Esophagus (tissue), 2 donors: ENCODE data around the gene HOXA5. TPM values are rescaled to one million over a fixed set of nuclear protein-coding genes. Genes with fewer than 3 reads are reported as not detected.

Experiments used
- H3K27ac ChIP-seq, 2 donors: one replicate each; pipeline ENCODE4 v1.5.1; 2013; ENCODE audit warnings: low read depth in 2 of 2, mild to moderate bottlenecking in 2 of 2, inconsistent platforms in 1 of 2, low read length in 1 of 2, moderate library complexity in 1 of 2
- H3K27me3 ChIP-seq, 2 donors: one replicate each; pipeline ENCODE4 v1.6.1; 2013; ENCODE audit warnings: low read length in 2 of 2, control low read depth in 1 of 2, mild to moderate bottlenecking in 1 of 2; ENCODE audit not compliant: insufficient read depth in 2 of 2, control insufficient read depth in 1 of 2
- H3K36me3 ChIP-seq, 2 donors: one replicate each; pipeline ENCODE4 v1.6.1; 2013; ENCODE audit warnings: low read length in 1 of 2; ENCODE audit not compliant: control insufficient read depth in 2 of 2, insufficient read depth in 2 of 2
- H3K4me1 ChIP-seq, 2 donors: one replicate each; pipeline ENCODE4 v1.6.1; 2013; ENCODE audit warnings: low read length in 1 of 2; ENCODE audit not compliant: control insufficient read depth in 2 of 2, insufficient read depth in 2 of 2
- H3K4me3 ChIP-seq, 2 donors: one replicate each; pipeline ENCODE4 v1.5.1; 2013; ENCODE audit warnings: low read length in 2 of 2, mild to moderate bottlenecking in 2 of 2, low read depth in 1 of 2, moderate library complexity in 1 of 2
- H3K9me3 ChIP-seq, 2 donors: one replicate each; pipeline ENCODE4 v1.6.1; 2013; ENCODE audit warnings: mild to moderate bottlenecking in 2 of 2, low read depth in 1 of 2, low read length in 1 of 2, moderate library complexity in 1 of 2; ENCODE audit not compliant: control insufficient read depth in 2 of 2, insufficient read depth in 1 of 2
- WGBS, 2 donors: extraction: QIAGEN DNeasy Blood & Tissue Kit; methylation state at CpG; one replicate each; pipeline ENCODE4 v1.1.7; 2013; 5-methylcytosine and 5-hydroxymethylcytosine counted together
- polyA plus RNA-seq, 2 donors: library from polyadenylated mRNA; stranded (reverse); fragments of 200-250 nt; gene quantifications; one replicate each; pipeline ENCODE4 v1.2.3, GENCODE V29; 2013
- donor health status: healthy with polysubstance abuse.
- donor health status: Bipolar disorder and iron deficiency.

Gene HOXA5
- polyA plus RNA-seq, 2 donors, result 1.7 to 3.5 TPM

DNA sequence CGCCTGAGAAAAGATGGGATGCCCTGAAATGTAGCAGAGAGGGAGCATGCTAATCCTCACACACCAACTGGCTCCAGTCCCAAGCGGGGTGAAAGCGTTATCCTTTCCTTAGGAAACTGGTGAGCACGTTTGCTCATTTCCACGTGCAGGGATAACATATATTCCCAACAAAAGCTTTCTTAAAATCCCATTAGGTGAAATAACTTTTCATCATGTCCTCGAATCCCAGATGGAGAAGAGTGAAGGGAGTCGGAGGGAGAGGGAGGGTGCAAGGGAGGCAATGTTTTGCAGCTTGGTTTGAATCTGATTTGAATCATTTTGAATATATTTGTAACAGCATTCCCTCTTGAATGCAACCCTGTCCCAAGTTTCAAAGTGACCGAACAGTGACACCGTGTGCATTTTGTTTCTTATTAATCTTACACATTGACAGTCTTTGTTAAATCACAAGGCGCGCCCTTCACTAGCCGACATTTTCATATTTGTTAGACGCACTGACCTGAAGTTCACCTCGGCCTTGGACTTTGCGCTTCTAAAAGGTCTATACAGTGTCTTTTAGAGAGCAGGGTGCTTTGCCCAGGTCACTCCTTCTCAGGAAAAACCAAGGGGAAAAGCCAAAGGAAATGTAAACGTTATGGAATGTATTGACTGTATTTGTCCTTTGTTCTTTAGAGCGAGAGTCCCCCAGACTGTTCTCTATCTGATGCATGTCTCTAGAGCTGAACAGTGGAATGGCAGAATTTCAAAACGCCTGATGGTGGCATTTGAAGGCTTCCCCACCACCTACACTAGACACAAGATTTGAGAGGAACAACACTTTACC lies 9.9 kb downstream of the HOXA5 start:
- H3K36me3 ChIP-seq, result no peaks in the 10 kb centered on the region
- no peak overlapping the region for H3K4me3 ChIP-seq
- 60 to 78% methylated on average over 18 of the region's 18 CpGs for WGBS, 2 donors
- no peaks in the 10 kb centered on the region for H3K27me3 ChIP-seq
- H3K9me3 ChIP-seq, result no peaks in the 10 kb centered on the region
- H3K4me1 ChIP-seq, result peaks cover 0 to 3% of the 10 kb centered on the region in 2 donors
- peak overlapping the region in 1 of 2 donors; percentile 51 for H3K27ac ChIP-seq

DNA sequence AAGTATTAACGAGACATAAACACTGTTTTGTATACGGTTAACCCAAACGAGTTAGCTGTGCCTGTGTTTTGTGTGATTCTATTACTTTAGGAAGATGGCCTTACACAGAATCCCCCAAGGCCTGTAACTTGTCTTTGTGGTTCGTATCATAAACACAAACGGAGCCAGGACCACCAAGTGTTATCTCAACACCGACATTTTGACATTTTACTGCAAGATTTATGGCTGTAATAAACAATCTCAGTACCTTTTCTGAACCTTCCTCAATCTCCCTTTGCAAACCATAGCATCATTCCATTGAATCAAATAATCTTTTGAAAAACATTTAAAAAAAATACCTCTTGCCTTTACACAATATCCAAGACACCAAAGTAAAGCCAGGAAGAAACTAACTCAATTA lies 10.5 kb downstream of the HOXA5 start:
- 58 to 87% methylated on average over 6 of the region's 6 CpGs for WGBS, 2 donors
- Histone ChIP-seq H3K27ac (no peak overlapping the region), H3K9me3 (no peaks in the 10 kb centered on the region), H3K36me3 (no peaks in the 10 kb centered on the region), H3K27me3 (no peaks in the 10 kb centered on the region), H3K4me3 (no peak overlapping the region), H3K4me1 (peaks cover 0 to 3% of the 10 kb centered on the region in 2 donors)

DNA sequence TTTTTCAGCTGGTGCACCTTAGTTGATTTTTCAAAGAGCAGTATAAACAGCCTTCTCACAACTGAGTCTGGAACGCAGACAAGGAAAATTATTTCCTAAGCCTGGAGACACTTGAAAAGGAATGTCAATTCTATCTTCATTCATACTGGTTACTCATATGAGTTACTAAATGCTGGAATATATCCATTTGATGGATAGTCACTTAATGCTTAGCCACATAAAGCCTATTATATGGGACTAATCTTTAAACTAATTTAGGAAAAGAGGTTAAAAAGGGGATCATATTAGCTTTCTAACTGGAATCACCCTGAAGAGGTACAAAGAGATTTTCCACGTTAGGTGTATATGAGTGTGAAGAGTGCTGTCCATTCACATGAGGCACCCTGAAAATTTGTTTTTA lies 11.3 kb downstream of the HOXA5 start:
- H3K27me3 ChIP-seq, result no peaks in the 10 kb centered on the region
- peaks cover 0 to 3% of the 10 kb centered on the region in 2 donors for H3K4me1 ChIP-seq
- H3K9me3 ChIP-seq, result no peaks in the 10 kb centered on the region
- 51 to 57% methylated on average over 2 of the region's 2 CpGs for WGBS, 2 donors
- H3K36me3 ChIP-seq, result no peaks in the 10 kb centered on the region
- no peak overlapping the region for H3K27ac ChIP-seq
- H3K4me3 ChIP-seq, result no peak overlapping the region

DNA sequence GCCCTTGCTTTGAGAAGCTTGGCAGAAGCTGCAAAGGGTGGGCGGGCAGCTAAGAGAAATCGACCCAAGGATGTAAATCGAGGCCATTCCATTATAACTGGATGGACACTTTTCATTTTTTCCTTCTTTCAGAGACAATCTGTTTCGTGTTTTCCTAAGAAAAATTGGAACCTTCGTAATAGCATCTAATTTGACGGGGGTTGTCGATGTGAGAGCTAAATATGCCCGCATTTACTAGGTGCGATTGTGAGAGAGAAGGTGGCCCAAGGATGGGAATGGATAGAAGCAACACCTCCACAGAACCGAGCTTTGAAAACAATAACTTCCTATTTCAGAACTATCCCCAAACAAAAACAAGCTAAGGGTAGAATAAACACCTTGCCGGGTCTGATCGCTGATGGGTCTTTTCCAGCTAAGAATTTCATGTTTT lies 12.1 kb downstream of the HOXA5 start:
- peak overlapping the region; percentile 80 to 94 for H3K27ac ChIP-seq
- H3K4me3 ChIP-seq, result peak overlapping the region; percentile 79 to 85
- no peaks in the 10 kb centered on the region for H3K36me3 ChIP-seq
- no peaks in the 10 kb centered on the region for H3K27me3 ChIP-seq
- 40 to 48% methylated on average over 12 of the region's 12 CpGs for WGBS, 2 donors
- H3K4me1 ChIP-seq, result peaks cover 0 to 3% of the 10 kb centered on the region in 2 donors
- no peaks in the 10 kb centered on the region for H3K9me3 ChIP-seq

DNA sequence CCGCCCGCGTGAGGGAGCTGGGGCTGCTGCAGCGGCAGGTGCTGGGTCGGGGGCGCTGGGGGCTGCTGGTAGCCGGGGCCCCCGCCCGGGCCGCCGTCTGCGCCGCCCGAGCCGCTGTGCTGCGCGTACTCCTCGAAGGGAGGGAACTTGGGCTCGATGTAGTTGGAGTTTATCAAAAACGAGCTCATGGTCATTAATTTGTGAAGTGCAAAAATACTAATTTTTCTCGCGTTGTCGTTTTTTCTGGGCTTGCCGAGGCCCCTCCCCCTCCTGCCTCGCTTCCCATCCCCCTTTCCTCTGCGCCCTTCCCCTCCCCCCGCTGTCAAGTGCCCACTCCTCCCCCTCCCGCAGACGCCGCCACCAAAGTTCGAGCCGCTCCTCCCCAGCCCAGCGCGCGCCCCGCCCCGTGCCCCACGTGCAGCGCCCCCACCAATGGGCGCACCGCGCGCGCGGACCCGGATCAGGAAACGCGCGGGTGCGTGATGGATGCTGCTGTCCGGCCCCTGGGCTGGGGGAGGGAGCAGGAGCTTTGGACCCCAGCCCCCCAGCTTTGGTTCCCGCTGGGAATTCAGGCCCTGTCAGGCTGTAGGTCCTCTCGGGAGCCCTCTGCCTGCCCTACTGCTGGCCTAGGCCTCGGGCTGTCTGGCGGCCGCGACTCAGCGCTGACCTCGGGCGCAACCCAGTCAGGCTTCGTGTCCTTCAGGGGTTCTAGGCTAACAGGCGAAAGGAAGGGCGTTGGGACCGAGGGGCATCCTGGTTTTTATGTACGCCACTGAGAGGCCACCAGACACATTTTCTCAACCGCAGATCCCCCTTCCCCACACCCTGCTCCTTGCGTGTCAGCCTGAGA lies 12.7 kb downstream of the HOXA5 start, which contains the start of gene HOXA4:
TSS of gene HOXA4 (minus strand) at position 218 of the 850 bp plus-strand sequence. CDS start at position 194, 24 bp downstream.
- H3K27me3 ChIP-seq, result no peaks in the 10 kb centered on the region
- no peaks in the 10 kb centered on the region for H3K9me3 ChIP-seq
- peaks cover 0 to 3% of the 10 kb centered on the region in 2 donors for H3K4me1 ChIP-seq
- H3K4me3 ChIP-seq, result peak within 1 kb of the TSS; percentile 84 to 85
- H3K27ac ChIP-seq, result peak within 1 kb of the TSS; percentile 92 to 94
- WGBS, 2 donors, result 6 to 7% methylated on average over 59 to 67 of the region's 67 CpGs
- no peaks in the 10 kb centered on the region for H3K36me3 ChIP-seq

DNA sequence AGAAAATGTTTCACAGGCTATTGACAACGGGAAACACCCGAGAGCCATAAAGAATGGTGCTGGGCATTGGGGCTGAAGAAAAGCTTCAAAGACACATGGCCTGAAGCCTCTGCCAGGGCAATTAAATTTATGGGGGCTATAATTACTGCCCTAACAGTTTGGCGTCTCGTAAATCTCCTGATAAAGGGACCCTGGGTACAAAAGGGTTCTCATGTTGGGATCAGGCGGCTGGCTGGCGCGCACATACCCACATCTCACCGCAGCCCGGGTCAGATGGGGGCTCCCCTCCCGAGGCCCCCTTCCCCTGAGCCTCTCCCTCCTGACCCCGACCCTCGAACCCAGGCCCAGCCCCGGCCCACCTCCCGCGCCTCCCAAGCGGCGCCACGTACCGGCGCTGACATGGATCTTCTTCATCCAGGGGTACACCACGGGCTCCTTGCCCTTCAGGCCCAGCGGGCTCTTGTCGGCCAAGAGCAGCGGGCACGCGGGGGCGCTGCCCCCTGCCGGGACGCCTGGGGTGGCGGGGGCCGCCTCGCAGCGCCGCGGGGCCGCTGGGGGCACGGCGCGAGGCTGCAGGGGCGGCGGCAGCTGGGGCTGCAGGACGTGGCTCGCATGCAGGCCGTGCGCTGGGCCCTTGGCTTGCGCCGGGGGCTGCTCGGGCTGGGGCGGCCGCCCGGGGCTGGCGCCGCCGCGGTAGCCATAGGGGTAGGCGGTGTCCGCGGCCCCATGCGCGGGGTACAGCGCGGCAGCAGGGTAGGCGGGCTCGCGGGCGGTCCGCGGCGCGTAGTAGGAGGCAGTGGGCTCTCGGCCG lies 13.5 kb downstream of the HOXA5 start:
- WGBS, 2 donors, result 10 to 12% methylated on average over 60 to 72 of the region's 72 CpGs
- Histone ChIP-seq H3K9me3 (no peaks in the 10 kb centered on the region), H3K27ac (peak overlapping the region; percentile 92 to 93), H3K4me3 (peak overlapping the region; percentile 84 to 85), H3K4me1 (peaks cover 0 to 3% of the 10 kb centered on the region in 2 donors), H3K27me3 (no peaks in the 10 kb centered on the region), H3K36me3 (no peaks in the 10 kb centered on the region)

DNA sequence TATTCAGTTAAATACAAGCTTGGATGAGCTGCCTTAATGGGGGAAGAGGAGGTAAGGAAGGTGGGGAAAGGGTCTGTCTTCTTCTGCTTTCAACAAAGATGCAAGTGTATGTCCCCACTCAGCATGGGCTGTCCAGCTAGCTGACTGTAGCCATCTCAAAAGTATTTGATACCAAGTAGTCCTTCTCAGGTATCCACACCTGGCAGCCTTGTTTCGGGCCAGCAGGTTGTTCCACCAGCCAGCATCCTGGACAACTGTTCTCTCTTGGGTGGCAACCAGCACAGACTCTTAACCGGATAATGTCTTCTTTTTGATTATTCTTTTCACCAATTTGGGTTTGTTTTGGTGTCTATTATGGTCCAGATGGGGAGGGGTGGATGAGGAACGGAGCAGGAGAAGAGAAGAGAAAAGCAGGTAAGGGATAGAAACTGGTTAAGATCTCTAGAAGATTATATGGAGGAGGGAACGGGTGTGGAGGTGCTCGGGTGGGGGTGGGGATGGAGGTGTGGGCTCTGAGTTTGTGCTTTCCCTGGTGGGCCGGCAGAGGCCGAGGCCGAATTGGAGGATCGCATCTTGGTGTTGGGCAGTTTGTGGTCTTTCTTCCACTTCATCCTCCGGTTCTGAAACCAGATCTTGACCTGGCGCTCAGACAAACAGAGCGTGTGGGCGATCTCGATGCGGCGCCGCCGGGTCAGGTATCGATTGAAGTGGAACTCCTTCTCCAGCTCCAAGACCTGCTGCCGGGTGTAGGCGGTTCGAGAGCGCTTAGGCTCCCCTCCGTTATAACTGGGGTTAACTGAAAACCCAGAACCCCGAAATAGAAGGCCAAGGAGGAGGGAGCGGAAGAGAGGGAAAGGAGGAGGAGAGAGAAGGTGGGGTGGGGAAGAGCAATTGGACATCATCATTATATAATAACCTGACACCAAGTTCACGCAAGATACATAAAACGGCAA lies 14.4 kb downstream of the HOXA5 start:
- Histone ChIP-seq H3K27ac (peak overlapping the region; percentile 92 to 93), H3K9me3 (no peaks in the 10 kb centered on the region), H3K27me3 (no peaks in the 10 kb centered on the region), H3K4me3 (peak overlapping the region; percentile 84 to 85), H3K4me1 (peaks cover 0 to 3% of the 10 kb centered on the region in 2 donors), H3K36me3 (no peaks in the 10 kb centered on the region)
- WGBS, 2 donors, result 24 to 34% methylated on average over 28 of the region's 28 CpGs

DNA sequence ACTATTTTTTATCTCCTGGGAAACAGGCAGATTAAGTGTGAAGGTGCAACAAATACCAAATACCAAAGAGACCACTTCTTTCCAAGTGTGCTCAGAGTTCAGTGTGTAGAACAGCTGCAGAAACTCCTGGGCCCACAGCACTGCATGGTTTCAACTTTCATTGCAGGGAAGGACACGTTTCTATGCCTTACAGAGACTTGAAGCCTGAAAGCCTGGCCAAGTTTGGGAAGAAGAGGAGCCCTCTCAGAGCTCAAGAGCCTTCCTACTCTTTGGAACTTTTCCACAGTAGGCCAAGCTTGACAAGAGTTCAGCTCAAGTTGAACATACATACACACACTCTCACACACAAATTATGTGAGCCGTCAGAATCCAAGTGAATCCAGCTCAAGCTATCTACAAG lies 15.4 kb downstream of the HOXA5 start:
- Histone ChIP-seq H3K27ac (peak overlapping the region; percentile 52 to 70), H3K4me3 (peak overlapping the region in 1 of 2 donors; percentile 85), H3K4me1 (peaks cover 0 to 3% of the 10 kb centered on the region in 2 donors), H3K27me3 (no peaks in the 10 kb centered on the region), H3K9me3 (no peaks in the 10 kb centered on the region), H3K36me3 (no peaks in the 10 kb centered on the region)
- 26 to 32% methylated on average over 2 of the region's 2 CpGs for whole genome bisulfite sequencing, 2 donors
